Neutrophil (primary cell): ENCODE results near the gene DNMT3L.
"Not testable (repeated sequence)": the region's sequence is repeated elsewhere in the genome, so short reads cannot be mapped to it uniquely, and the experiment has no call there.

ENCODE experiments used
- H3K27ac ChIP-seq: fragments of 200-600 bp; sonication (generic); 2 replicates; pipeline ENCODE4 v1.5.1; 2016; ENCODE audit warnings: mild to moderate bottlenecking, moderate library complexity
- H3K27me3 ChIP-seq: fragments of 200-600 bp; sonication (generic); 2 replicates; pipeline ENCODE4 v1.6.0; 2016; ENCODE audit warnings: mild to moderate bottlenecking
- H3K36me3 ChIP-seq: fragments of 200-600 bp; sonication (generic); 2 replicates; pipeline ENCODE4 v1.5.1; 2017
- H3K4me1 ChIP-seq, 2 experiments: fragments of 200-600 bp in 1 of 2; sonication (generic) in 1 of 2; 1 replicate in 1 of 2; 2 replicates in 1 of 2; pipeline versions ENCODE4 v1.5.1 to v1.6.1; 2013 to 2016; ENCODE audit warnings: low read depth in 1 of 2, low read length in 1 of 2, mild to moderate bottlenecking in 1 of 2, moderate library complexity in 1 of 2; ENCODE audit not compliant: control insufficient read depth in 1 of 2, insufficient read depth in 1 of 2
- H3K4me3 ChIP-seq, 2 experiments: fragments of 200-600 bp in 1 of 2; sonication (generic) in 1 of 2; 1 replicate in 1 of 2; 2 replicates in 1 of 2; pipeline ENCODE4 v1.5.1; 2013 to 2016; ENCODE audit warnings: low read depth in 1 of 2, low read length in 1 of 2, mild to moderate bottlenecking in 1 of 2, moderate library complexity in 1 of 2
- H3K9me3 ChIP-seq: fragments of 200-600 bp; sonication (generic); 2 replicates; pipeline ENCODE4 v1.5.1; 2016
- TF ChIP-seq, protein P1 (sequence below): fragments of 200-600 bp; sonication (generic); IDR thresholded peaks from 2 replicates; pipeline ENCODE4 v1.5.1; 2016; ENCODE audit warnings: antibody characterized with exemption

The DNMT3L gene

DNA sequence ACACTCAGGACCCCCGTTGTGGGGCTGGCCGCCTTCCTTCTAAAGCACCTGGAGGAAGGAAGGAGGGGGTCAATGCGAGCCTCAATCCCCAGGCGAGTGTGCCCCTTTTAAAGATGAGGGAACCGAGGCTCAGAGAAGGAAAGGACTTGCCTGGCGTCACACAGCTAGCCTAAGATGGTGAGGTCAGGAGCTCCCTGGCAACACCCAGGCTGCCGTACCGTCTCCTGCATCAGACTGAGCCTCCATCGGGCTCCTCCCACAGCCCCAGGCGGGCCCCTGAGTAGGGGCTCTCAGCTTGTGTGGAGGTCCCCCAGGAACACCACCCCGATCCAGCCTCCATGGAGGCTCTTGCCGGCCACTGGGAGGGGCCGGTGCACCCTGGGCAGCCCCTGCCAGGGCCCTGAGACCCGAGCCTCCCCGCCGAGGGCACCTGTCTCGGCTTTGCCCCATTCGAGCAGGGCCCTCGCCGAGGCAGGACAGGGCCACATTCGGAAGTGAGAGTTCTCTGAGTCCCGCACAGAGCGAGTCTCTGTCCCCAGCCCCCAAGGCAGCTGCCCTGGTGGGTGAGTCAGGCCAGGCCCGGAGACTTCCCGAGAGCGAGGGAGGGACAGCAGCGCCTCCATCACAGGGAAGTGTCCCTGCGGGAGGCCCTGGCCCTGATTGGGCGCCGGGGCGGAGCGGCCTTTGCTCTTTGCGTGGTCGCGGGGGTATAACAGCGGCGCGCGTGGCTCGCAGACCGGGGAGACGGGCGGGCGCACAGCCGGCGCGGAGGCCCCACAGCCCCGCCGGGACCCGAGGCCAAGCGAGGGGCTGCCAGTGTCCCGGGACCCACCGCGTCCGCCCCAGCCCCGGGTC, 23.7 kb upstream of the DNMT3L start, which contains the start of gene AIRE:
TSS of gene AIRE (plus strand) at position 739 of the 855 bp plus-strand sequence. CDS start 131 bp downstream, outside the sequence.
- no peak within 1 kb of the TSS for H3K4me3 ChIP-seq
- no peaks in the 10 kb centered on the region for H3K4me1 ChIP-seq
- peaks cover 43% of the 10 kb centered on the region for H3K27me3 ChIP-seq
- H3K27ac ChIP-seq, result no peak within 1 kb of the TSS
- no peaks in the 10 kb centered on the region for H3K9me3 ChIP-seq
- no peaks in the 10 kb centered on the region for H3K36me3 ChIP-seq
- TF ChIP-seq, protein P1, sequence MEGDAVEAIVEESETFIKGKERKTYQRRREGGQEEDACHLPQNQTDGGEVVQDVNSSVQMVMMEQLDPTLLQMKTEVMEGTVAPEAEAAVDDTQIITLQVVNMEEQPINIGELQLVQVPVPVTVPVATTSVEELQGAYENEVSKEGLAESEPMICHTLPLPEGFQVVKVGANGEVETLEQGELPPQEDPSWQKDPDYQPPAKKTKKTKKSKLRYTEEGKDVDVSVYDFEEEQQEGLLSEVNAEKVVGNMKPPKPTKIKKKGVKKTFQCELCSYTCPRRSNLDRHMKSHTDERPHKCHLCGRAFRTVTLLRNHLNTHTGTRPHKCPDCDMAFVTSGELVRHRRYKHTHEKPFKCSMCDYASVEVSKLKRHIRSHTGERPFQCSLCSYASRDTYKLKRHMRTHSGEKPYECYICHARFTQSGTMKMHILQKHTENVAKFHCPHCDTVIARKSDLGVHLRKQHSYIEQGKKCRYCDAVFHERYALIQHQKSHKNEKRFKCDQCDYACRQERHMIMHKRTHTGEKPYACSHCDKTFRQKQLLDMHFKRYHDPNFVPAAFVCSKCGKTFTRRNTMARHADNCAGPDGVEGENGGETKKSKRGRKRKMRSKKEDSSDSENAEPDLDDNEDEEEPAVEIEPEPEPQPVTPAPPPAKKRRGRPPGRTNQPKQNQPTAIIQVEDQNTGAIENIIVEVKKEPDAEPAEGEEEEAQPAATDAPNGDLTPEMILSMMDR, result no peak

DNA sequence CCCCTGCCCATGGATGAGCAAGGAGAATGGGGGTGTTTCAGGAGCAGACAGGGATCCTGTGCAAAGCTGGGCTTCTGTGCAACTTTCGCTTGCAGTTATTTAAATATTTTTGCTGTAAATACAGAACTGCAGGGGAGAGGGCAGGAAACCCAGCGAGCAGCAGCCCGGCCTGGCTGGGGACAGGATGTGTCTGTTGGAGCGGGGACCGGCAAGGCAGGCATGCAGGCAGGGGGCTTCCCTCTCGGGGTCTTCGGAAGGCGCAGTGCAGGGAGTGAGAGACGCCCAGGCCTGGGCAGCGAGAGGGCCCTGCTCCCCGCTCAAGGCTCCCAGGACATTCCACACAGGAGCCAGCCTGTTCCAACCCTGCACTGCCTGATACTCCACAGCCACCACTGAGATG, 22.3 kb upstream of the DNMT3L start:
- H3K4me3 ChIP-seq, result no peak overlapping the region
- no peaks in the 10 kb centered on the region for H3K9me3 ChIP-seq
- H3K27ac ChIP-seq, result no peak overlapping the region
- H3K36me3 ChIP-seq, result no peaks in the 10 kb centered on the region
- H3K4me1 ChIP-seq, result no peaks in the 10 kb centered on the region
- peaks cover 43% of the 10 kb centered on the region for H3K27me3 ChIP-seq
- TF ChIP-seq, protein P1, result no peak

DNA sequence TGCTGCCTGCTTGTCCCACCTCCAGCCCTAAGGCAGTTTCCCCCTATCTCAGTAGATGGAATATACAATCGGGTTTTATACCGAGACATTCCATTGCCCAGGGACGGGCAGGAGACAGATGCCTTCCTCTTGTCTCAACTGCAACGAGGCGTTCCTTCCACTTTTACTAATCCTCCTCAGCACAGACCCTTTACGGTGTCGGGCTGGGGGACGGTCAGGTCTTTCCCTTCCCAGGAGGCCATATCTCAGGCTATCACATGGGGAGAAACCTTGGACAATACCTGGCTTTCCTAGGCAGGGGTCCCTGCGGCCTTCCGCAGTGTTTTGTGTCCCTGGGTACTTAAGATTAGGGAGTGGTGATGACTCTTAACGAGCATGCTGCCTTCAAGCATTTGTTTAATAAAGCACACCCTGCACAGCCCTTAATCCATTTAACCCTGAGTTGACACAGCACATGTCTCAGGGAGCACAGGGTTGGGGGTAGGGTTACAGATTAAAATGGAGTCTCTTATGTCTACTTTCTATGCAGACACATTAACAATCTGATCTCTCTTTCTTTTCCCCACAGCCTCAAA, 21.6 kb upstream of the DNMT3L start:
- H3K9me3 ChIP-seq, H3K4me3 ChIP-seq, H3K36me3 ChIP-seq, H3K4me1 ChIP-seq, H3K27ac ChIP-seq: not testable (repeated sequence)
- peaks cover 43% of the 10 kb centered on the region for H3K27me3 ChIP-seq

DNA sequence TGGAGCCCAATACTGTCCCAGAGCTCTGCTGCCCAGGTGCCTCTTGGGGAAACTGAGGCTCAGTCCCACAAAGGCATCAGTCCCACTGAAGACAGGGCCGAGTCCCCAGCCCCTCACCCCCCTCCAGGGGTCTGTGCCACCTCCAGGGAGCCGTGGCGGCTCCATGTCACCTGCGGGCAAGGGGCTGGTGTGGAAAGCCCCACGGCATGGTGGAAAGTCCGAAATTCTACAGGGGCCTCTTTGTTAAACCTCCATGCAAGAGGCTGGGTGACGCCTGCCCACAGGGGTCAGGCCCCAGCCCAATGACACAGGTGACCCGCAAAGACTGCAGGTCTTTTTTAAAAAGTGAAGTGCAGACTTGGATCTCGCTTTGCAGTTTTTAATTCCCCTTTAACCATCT, 20.7 kb upstream of the DNMT3L start:
- Histone ChIP-seq H3K4me3 (no peak overlapping the region), H3K9me3 (no peaks in the 10 kb centered on the region)

DNA sequence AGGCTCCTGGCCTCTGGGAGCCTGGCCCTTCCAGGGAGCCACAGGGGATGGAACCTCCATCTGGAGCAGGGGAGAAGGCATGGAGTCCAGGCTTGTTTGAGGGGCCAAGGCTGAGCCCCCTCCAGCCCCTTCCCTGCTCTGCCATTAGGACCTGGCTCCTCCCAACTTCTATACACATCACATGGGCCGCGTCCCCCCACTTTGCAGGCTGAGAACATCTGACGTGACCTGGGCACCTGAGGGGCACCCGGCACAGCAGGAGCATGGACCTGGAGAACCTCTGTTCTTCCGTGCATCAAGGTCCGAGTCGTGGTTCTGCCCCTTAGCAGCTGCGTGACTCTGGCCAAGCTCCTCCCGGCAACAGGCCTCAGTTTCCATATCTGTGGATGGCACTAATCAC, 20.1 kb upstream of the DNMT3L start:
- Histone ChIP-seq H3K36me3 (no peaks in the 10 kb centered on the region), H3K9me3 (no peaks in the 10 kb centered on the region), H3K4me3 (no peak overlapping the region), H3K4me1 (no peaks in the 10 kb centered on the region), H3K27me3 (peaks cover 36% of the 10 kb centered on the region), H3K27ac (no peak overlapping the region)
- TF ChIP-seq, protein P1, result no peak

More for the DNA sequence above, 20.7 kb upstream of the DNMT3L start:
- H3K27me3 ChIP-seq, result peaks cover 42% of the 10 kb centered on the region
- H3K4me1 ChIP-seq, result no peaks in the 10 kb centered on the region
- TF ChIP-seq, protein P1, result no peak
- no peak overlapping the region for H3K27ac ChIP-seq
- H3K36me3 ChIP-seq, result no peaks in the 10 kb centered on the region
